ENCODE measurements around the gene FUT7.

Gene FUT7, protein sequence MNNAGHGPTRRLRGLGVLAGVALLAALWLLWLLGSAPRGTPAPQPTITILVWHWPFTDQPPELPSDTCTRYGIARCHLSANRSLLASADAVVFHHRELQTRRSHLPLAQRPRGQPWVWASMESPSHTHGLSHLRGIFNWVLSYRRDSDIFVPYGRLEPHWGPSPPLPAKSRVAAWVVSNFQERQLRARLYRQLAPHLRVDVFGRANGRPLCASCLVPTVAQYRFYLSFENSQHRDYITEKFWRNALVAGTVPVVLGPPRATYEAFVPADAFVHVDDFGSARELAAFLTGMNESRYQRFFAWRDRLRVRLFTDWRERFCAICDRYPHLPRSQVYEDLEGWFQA

DNA sequence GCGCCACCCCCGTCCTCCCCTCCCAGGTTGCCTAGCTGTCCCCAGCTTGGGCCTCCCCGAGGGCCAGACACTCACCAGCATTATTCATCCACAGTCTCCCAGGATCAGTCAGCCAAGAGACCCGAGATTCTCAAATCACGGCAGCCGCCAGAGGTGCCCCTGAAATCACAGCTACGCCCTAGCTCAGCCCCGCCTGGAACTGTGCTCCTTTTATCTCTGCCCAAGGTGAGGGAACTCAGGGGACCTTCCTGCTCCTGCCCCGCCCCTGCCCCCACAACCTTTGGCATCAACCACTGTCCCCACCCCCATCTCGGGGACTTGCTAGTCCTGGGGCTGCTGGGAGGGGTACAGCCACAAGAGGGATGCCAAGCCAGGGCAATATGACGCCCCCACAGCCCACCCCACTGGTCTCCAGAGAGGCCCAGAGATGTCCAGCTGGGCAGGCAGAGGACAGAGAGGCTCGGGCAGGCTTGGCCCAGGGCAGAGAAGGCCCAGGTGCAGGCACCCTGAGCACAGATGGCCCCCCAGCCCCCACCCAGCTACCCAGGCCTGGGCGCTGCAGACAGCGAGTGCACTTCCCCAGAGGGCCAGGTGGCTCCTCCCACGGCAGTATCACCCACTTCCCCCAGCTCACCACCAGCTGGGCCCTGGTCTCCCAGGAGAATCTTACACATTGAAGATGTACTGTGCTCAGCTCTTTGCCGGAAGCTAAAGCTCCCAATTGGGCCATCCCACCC is at the start of gene FUT7:
FUT7 (minus strand) TSS at position 185 of the 737 bp plus-strand sequence; CDS start at position 88, 97 bp downstream.
- H3K4me3 ChIP-seq (ENCODE audit: low read depth, low read length), result no peak within 1 kb of the TSS
- TF ChIP-seq, protein P1, sequence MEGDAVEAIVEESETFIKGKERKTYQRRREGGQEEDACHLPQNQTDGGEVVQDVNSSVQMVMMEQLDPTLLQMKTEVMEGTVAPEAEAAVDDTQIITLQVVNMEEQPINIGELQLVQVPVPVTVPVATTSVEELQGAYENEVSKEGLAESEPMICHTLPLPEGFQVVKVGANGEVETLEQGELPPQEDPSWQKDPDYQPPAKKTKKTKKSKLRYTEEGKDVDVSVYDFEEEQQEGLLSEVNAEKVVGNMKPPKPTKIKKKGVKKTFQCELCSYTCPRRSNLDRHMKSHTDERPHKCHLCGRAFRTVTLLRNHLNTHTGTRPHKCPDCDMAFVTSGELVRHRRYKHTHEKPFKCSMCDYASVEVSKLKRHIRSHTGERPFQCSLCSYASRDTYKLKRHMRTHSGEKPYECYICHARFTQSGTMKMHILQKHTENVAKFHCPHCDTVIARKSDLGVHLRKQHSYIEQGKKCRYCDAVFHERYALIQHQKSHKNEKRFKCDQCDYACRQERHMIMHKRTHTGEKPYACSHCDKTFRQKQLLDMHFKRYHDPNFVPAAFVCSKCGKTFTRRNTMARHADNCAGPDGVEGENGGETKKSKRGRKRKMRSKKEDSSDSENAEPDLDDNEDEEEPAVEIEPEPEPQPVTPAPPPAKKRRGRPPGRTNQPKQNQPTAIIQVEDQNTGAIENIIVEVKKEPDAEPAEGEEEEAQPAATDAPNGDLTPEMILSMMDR (IDR thresholded peaks at IDR 0.05; ENCODE audit: low read depth, low read length), result no peak

DNA sequence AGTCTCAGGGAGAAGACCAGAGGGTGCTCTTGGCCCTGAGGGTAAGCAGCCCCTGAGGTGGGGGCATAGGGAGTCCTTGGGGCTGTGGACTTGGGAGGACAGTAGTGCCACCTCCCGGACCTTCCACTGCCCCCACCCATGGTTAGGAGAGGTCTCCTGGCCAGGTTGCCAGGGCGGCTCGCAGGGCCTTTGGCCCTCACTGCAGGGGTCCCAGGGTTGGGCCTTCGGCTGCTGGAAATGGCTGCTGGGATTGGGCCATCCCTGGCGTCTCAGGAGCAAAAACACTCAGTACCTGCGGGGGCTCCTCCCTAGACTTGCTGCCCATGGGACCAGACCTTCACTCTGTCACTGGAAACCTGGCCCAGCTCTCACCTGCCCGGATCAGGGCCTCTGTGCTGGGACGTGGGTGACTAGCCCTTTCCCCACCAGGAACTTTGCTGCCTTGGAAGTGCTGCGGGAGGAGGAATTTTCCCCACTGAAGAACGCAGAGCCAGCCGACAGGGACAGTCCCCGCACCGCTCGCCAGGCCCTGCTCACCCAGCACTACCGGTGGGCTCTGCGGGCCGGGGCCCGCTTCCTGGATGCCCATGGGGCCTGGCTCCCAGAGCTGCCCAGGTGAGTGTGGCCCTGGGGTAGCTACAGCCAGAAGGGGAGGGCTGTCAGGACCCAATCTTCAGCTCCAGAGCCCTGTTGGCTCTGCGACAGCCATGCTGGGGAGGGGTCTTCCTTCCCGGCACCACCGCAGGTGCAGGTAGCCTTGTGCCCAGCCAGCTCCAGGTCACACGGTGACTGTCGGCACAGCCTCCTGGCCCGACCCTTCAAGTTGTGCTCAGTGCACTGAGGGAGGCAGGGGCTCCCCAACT is 48.6 kb upstream of the FUT7 start:
- TF ChIP-seq, protein P1 (IDR thresholded peaks at IDR 0.05; ENCODE audit: low read depth, low read length), result no peak
- no peak overlapping the region for H3K4me3 ChIP-seq (ENCODE audit: low read depth, low read length)

DNA sequence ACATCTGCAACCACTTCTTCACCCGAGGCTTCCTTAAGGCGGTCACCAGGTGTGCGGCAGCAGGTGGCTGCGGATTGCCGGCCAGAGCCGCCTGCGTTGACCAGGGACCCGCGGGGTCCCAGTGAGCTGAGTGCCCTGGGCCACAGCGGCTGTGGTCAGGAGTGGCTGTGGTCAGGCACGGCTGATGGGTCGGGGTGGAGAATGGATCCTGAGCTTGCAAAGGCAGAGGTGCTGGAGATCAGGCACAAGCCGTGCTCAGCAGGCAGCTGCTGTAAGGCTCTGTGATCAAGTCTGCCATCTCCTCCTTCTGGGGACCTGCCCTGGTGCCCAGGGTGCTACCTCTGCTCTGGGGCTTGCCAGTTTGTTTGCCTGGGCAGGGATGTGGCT is 47.5 kb upstream of the FUT7 start:
- no peak overlapping the region for H3K4me3 ChIP-seq (ENCODE audit: low read depth, low read length)
- TF ChIP-seq, protein P1 (IDR thresholded peaks at IDR 0.05; ENCODE audit: low read depth, low read length), result no peak

DNA sequence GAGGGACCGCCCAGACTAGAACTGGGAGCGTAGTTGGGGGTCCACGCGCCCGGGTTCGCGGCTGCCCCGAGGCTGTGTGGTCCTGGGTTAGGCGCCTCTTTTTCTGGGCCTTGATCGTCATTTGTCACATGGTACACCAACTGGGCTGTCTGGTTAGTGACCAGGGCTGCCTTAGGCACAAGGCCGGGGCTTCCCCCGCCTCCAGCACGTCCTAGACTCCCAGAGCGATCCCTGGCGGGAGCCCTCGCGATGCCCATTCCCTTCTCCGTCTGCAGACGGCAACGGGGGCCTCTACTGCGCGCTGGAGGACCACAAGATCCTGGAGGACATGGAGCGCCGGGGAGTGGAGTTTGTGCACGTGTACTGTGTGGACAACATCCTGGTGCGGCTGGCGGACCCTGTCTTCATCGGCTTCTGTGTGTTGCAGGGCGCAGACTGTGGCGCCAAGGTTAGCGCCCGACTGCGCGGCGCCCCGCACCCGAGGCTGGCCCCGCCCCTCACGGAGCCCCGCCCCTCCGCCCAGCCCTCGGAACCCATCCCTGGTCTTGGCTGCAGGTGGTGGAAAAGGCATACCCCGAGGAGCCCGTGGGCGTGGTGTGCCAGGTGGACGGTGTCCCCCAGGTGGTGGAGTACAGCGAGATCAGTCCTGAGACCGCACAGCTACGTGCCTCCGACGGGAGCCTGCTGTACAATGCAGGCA is 47.0 kb upstream of the FUT7 start:
- H3K4me3 ChIP-seq (ENCODE audit: low read depth, low read length), result peak overlapping the region; percentile 67
- TF ChIP-seq, protein P1 (IDR thresholded peaks at IDR 0.05; ENCODE audit: low read depth, low read length), result no peak

DNA sequence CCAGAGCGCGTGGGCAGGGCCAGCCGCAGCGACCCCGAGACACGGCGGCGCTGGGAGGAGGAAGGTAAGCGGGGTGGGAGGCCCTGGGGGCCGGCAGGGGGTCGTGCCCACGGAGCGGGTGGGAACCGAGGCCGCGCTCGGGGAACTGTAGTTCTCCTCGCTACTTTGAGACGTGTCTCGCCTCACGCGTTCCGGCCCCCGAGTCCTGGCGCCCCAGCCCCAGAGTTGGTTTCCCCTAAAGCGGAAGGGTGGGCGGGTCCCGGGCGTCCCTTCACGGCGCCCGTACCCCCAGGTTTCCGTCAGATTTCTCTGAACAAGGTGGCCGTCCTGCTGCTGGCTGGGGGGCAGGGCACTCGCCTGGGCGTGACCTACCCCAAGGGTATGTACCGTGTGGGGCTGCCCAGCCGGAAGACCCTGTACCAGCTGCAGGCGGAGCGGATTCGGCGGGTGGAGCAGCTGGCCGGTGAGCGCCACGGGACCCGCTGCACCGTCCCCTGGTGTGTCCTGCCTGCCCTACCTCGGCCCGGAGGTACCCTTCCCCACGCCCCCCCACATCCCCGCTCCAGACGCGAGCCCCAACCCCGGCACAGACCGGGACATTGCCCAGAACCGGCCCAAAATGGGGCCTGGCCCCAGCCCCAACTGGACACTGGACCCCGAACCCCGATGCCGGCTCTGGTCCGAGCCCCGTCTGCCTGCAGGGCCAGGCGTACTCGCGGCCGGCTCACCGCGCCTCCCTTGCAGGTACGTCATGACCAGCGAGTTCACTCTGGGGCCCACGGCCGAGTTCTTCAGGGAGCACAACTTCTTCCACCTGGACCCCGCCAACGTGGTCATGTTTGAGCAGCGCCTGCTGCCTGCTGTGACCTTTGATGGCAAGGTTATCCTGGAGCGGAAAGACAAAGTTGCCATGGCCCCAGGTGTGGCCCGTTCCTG is 46.1 kb upstream of the FUT7 start:
- TF ChIP-seq, protein P1 (IDR thresholded peaks at IDR 0.05; ENCODE audit: low read depth, low read length), result no peak
- H3K4me3 ChIP-seq (ENCODE audit: low read depth, low read length), result peak overlapping the region; percentile 67

Measured in WI38 (cell line).